HG03432 (cell line): Measurements from ENCODE around the gene LYPD6.
"Not testable (repeated sequence)": the region's sequence is repeated elsewhere in the genome, so short reads cannot be mapped to it uniquely, and the experiment has no call there.

Source experiments
- ATAC-seq: cut with Tn5 transposase; IDR thresholded peaks from one replicate; pipeline ENCODE4 v1.9.1; 2021; ENCODE audit warnings: mild to moderate bottlenecking, moderate library complexity; ENCODE audit not compliant: unreplicated experiment

Gene LYPD6, protein sequence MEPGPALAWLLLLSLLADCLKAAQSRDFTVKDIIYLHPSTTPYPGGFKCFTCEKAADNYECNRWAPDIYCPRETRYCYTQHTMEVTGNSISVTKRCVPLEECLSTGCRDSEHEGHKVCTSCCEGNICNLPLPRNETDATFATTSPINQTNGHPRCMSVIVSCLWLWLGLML

DNA sequence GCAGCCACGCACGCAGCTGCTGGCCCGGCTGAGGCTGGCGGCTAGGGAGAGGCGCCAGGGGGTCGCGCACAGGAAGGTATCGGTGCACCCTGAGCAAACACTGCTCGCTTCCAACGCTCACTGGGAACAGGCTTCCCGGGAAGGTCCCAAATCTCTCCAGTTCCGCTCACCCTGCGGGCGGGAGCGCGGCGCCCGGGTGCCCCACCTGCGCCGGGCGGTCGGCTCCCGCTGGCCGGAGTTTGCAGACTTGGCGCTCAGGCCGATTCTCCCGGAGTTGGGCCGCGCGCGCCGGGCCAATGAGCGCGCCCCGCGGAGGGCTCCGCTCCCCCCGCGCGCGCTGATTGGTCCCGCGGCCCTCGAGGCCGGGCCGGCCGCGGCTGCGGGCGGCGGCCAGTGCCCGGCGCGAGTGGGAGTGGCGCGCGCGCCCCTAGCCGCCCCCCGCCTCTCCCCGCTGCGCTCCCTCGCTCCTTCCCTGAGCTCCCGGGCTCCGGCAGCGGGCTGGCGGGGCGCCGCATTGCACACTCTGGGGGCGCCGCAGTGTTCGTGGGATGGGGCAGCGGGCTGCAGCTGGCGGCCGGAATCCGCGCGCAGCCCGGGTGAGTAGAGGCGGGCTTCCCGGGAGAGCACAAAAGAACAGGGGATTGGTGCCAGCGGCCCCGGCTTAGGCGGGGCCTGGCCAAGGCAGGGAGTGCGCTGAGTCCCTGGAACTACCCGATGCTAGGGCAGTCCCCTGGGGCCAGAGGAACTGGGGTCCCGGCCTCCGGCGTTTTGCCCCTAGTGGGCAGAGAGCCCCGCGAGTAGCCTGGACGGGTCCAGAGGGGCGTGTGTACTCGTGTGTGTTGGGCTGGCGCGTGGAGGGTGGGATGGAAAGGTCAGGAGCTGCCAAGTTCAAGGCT, at the start of gene LYPD6:
Gene LYPD6 (plus strand): TSS at position 461 of the 896 bp plus-strand sequence. CDS start 107,122 bp downstream, outside the sequence.
- ATAC-seq = peak; percentile 92

DNA sequence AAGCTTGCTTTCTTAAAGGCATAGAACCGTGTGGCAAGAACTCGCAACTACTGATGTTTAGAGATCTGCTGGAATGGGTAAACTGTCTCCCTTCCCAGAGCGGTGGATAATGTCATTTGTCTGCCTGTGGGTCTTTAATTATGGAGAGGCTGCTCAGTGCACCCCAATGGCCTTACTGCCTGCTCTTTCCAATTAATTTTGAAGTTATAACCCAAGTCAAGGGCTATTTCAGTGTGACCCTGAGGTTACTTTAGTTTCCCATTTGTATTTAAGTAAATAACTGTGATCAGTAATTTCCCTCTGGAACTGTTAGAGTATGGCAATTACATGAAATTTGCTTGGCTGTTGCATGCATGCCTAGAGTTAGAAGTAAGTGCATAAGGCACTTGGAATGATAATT, 48.9 kb upstream of the LYPD6 start:
- ATAC-seq = no peak

DNA sequence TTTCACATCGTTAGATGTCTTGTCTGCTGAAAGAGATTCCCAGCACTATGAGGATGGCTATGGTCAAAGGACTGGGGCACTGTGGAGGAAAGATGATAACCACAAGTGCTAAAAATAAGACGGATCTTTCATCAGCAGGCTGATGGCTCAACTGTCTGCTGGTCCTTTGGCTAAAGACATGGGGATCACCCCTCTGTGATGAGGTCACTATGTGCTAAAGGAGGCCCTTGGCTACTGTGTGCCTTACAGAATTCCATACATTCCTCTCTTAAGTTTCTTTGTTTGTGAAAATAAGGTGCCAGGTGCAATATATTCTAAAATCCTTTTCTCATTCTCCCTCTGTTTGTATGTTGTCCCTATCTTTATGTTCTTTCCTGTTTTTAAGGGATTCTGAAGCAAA, 39.7 kb upstream of the LYPD6 start:
- ATAC-seq = no peak

DNA sequence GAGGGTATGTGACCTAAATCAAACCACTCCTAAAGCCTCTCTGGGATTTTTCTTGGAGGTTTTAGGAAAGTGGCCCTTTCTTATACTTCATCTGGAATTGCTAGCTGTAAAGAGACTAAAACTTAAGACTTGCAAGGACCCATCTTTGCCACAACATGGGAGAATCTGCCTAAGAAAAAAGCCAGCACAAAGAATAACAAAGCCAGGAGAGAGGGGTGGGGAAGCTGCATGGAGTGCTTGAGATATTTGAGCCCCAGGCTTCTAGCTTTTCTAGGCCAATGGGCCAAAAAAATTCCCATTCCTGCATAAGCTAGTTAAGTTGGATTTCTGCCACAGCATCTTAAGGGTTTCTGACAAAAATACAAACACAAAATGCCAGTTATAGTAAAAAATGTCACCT, 38.5 kb upstream of the LYPD6 start:
- no peak for ATAC-seq

DNA sequence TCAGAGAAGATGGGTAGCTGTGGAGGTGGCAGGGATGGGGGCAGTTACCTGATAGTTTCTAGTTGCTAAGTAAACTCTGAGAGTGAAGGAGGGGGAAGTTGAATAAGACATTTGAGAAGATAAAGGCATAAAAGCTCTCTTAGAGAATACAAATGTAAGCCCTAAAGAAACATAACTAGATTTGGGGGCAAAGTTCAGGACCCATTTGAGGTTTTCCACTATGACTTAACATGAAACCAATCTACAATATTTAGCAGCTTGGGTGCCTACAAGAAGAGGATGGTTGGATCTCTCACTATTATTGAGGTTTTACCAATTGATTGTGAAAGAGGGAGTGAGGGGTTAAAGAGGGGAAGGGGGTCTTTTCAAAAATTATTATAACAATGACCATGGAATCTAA, 34.4 kb upstream of the LYPD6 start:
- ATAC-seq = peak; percentile 53

DNA sequence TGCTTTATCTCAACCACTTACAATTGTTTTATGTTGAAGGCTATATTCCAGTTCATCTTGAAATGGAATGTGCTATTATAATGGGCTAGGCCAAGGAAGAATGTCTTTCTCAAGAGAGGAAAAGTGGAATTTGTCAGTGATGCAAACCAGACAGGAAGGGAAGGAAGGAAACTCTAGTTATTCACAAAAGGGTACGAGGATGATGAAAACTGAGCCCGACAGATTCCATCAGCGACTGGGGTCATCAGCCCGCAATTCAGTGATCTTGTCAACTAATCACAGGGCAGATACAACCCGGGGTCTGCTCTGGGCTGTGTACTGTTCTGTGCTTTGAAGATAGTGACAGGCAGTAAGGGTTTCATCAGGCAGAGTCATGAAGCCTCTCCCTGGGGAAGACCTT, 23.4 kb upstream of the LYPD6 start:
- ATAC-seq = no peak

DNA sequence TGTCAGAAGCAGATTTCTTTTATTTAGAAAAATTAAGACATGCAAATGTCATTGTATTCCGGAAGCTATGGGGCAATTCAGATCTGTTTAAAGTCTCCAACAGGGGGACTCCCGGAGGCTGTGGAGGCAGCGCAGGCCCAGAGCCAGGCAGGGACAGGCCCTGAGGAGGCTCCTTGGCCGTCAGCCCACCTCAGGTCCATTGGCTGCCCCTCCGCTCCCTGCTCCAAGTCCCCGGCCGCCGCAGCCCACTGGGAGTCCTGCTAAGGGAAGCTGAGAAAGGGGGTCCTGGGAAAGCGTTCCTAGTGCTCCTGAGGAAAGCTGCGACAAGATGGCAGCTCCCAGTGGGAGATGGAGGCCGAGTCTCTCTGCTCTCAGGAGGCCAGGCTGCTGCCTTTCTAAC, 20.0 kb upstream of the LYPD6 start:
- no peak for ATAC-seq

DNA sequence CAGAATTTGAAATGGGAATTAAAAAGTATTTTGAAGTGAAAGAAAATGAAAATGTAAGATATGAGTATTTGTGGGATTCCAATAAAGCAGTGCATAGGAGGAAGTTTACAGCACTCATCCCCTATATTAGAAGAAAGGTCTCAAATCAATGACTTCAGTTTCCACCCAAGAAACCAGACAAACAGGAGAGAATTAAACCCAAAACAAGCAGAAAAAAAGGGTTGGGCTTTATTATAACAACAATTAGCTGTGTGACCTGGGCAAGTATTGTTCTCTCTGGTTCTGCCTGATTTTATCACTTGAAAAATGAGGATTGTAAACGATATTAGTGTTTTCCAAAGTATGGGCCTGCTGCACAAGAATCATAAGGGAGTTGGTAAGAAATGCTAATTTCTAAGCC, 18.3 kb upstream of the LYPD6 start:
- no peak for ATAC-seq

DNA sequence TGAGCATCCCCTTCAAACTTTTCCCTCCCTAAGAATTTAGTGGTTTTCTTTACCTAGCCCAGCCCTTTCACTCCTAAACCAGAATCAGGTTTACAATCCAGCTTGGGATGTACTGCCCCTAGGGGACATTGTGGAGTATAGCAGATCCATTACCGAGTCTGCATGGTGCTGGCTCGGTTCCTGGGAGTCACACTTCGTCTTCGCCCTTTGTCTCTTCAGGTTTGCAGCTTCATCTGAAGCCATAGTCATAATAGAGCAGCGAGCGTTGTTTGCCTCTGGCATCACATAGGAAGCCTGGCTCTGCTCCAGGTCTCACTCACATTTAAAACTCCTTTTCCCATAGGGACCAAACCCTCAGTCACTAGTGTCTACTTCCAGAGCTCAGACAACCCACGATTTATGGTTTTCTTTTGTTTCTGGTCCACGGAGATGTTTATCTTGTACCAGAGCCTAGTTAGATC, 16.8 kb upstream of the LYPD6 start:
- peak; percentile 90 for ATAC-seq

DNA sequence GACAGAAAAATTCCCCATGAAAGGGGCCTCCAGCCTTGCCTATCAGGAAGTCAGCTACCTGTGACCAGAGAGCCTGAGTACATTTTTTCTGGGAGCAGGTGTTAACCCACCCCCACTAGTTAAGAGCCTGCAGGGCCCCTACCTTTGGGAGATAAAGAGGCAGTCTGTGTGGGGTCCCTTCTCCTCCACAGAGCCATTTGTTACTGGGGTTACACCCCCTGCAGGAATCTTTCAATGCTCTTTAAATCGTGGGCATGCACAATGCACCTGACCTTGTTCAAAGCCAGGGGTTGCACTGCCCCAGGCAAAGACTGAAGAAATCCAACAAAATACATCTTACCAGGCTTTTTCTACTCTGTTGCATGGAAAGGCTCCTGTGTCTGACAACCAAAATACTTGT, 15.7 kb upstream of the LYPD6 start:
- ATAC-seq = no peak

DNA sequence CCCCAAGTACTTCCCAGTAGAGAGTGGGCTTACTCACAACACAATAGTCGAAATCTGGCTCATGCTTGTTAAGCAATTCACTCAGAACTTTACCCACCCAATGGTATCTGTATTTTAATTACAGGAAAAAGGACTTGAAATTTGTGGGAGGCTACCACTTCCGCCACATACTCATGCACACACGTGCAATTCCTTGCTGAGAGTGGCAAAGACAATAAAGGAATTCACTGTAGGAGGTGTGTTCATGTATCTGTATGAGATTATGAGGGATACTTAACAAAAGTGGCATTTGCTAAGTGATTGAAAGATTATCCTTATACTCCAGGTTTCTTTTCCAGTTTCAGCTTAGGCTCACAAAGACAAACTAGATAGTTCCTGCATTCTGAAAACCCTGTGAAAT, 14.9 kb upstream of the LYPD6 start:
- ATAC-seq = no peak

DNA sequence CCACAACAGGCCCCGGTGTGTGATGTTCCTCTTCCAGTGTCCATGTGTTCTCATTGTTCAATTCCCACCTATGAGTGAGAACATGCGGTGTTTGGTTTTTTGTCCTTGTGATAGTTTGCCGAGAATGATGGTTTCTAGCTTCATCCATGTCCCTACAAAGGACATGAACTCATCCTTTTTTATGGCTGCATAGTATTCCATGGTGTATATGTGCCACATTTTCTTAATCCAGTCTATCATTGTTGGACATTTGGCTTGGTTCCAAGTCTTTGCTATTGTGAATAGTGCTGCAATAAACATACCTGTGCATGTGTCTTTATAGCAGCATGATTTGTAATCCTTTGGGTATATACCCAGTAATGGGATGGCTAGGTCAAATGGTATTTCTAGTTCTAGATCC, 11.8 kb upstream of the LYPD6 start:
- not testable (repeated sequence) for ATAC-seq

DNA sequence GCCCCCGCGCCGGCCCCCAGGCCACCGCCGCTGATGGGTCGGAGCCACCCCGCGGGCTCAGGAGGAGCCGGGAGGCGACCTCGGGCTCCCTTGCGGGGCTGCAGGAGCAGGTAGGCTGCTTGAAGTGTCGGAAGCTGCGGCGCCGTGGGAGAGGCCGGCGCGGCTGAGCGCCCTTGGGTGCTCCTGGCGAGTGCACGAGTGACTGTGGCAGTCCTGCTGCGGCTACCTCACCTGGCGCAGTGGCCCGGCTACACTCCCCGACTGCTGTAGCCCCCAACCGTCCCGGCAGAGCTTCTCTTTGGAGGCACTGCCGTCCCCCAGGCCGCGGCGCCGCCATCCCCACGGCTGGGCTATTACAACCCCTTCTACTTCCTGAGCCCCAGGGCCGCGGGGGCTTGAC, 10.0 kb upstream of the LYPD6 start:
- no peak for ATAC-seq

DNA sequence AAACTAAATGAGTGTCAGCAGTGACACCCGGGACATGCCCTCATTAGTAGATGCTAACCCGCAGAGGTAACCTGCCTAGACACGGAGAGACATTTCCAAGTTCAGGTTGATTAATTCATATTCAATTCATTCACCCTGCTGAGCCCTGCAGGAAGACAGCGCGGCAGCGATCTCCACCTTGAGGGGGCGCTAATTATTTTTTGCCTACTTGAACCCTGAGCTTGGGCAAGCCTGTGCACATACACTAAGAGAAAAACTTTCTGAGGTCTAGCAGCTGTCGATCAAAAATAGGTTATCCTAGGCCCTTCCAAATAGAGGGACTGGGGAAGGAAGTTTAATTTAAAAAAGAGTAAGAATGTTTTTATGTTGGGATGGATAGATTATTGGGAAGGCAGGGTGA, 1.3 kb upstream of the LYPD6 start:
- no peak for ATAC-seq

DNA sequence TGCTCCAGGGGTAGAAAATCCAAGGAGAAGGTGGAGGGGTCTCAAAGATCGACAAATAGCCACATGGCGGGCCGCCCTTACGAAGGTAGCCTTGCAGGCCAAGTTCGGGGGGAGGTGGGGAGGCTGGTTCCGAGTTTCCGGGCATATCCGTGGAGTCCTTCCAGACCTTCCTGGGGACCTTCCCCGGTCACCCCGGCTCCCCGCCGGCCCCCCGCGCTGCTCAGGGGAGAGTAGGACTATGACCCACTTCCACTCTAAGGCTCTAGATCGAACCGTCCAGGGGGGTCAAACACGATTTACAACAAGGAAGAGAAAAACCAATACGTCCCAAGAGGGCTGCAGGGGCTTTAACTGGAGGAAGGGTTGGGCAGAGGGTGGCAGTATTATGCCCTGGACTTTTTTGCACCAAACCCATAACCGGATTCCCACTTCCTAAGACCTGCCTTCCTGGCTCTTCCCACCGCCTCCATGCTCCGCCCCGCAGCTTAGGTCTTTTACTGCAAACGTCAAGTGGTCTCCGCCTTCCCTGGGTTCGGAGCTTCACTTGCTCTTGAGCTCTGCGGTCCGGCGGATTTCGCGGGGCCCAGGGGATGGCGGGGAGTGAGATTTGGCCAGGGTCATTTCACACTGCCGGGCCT, 779 bp upstream of the LYPD6 start:
- no peak for ATAC-seq

DNA sequence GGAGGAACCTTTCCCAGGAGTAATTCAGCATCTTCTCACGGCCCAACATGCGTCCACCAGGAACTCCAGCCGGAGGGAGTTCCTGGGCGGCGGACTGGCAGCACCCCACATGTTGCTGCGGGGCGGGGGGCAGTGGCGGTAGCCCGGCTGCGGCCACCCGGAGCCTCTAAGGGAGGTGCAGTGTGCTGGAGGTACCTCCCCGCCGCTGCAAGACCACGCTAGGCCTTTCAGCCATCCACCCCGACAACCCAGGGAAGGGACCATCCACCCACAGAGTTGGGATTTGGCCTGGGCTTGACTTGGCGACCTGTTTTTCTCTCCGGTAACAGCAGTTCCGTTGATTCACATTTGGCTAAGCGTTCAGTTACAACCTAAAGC, 625 bp downstream of the LYPD6 start:
- no peak for ATAC-seq

DNA sequence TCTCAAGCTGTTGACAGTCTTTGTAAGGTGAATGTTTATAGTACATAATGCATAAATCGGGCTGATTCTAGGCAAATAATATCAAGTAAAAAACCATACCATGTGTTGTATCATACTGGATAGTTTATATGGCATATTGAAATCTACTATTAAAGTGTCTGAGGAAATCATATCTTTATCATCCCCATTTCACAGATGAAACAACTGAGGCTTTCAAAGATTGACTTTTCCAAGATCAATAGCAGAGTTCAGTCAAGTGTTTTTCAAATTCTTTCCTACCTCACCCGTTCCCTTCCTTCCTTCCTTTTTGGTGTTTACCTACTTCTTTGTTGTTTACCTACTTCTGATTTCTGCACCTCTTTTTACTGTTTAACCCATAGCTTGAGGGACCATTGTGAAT, 2.0 kb downstream of the LYPD6 start:
- ATAC-seq = no peak

DNA sequence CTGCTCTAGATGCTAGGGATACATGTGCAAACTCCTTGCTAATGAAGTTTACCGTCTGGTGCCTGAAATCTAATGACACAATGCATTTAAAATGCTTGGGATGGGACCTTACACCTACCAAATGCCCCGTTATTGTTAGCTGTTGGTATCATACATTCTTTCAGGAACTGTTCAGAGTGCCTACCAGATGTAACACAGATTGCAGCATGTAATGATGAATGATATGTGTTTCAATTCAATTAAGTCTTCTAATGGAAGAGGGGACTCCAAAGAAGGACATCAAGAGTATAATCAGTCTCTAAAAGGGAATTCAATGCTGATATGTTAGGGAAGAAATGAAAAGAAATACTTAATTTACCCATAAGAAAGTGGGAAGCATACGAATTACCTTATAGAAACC, 3.2 kb downstream of the LYPD6 start:
- no peak for ATAC-seq

DNA sequence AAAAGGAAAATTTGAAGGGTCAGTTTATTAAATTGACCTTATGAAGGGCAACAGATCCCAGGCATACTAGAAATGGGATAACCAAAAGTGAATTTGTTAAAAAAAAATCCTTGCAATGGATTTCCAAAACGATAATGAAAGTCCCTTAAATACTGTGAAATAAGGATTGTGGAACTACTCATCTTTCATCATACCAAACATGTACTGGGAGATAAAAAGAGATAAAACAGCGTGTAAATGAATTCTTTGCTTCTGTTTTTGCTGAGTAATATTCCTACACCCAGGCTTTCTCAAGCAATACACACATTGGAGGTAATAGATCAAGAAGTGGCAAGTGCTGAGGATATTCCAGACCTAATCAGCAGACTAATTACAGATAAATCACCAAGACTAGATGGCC, 3.8 kb downstream of the LYPD6 start:
- ATAC-seq = no peak

DNA sequence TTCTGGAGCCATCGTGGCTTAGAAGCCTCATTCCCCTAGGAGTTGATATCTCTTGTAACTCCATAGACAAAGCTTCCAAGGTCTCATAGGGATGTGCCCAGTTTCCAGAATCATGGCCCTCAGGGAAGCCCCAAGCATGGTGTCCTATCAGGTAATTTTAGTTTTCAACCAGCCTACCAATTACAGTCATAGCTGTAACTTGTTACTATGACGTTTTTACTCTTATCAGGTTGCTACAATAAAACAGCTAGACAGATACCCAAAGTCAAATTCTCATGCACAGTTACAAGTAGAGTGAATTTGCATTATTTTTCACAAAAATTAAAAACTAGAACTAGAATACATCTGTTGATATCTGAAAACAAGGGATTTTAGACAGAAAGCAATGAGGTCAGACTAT, 8.9 kb downstream of the LYPD6 start:
- ATAC-seq = no peak

DNA sequence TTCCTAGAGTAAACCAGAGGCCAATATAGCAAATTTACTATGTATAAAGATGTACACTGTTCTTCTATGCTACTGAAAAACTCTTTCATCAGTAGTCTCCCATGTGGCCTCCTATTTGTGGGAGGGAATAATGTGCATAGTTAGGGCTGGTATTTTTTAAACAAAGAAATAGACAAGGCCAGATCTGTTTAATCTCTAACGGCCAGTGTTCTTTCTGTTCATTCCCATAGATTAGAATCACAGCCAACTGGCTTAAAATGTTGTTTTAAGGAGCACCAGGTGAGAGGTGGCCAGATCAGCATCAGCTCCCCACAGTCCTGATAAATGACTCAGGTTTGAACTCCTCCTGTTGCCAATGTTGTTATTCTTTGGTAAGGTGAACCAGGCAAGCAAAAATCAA, 12.1 kb downstream of the LYPD6 start:
- ATAC-seq = no peak

DNA sequence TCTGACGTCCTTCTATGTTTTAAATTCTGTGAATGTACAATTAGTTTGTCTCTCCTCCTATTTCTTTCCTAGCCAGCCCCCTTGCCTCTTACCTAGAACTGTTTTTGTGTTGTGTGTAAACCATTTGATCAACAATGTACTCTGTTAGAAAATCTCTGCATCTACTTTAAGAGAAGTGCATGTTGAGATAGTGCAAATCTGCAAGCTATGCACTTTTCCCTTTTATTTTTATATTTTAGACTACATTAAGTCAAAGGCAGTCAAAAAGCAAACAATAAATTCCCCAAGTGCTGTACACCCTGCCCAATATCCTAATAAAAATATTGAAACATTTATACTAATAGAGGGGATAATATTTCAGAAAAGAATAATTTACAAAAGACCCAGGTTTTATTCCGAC, 13.7 kb downstream of the LYPD6 start:
- no peak for ATAC-seq
